GM18868 (cell line): ENCODE measurements around the gene ELK4.
"Not testable (repeated sequence)": the region's sequence is repeated elsewhere in the genome, so short reads cannot be mapped to it uniquely, and the experiment has no call there.

Source experiments
- ATAC-seq: cut with Tn5 transposase; IDR thresholded peaks from one replicate; pipeline ENCODE4 v1.9.1; 2021; ENCODE audit warnings: mild to moderate bottlenecking, moderate library complexity; ENCODE audit not compliant: unreplicated experiment

The ELK4 gene

DNA sequence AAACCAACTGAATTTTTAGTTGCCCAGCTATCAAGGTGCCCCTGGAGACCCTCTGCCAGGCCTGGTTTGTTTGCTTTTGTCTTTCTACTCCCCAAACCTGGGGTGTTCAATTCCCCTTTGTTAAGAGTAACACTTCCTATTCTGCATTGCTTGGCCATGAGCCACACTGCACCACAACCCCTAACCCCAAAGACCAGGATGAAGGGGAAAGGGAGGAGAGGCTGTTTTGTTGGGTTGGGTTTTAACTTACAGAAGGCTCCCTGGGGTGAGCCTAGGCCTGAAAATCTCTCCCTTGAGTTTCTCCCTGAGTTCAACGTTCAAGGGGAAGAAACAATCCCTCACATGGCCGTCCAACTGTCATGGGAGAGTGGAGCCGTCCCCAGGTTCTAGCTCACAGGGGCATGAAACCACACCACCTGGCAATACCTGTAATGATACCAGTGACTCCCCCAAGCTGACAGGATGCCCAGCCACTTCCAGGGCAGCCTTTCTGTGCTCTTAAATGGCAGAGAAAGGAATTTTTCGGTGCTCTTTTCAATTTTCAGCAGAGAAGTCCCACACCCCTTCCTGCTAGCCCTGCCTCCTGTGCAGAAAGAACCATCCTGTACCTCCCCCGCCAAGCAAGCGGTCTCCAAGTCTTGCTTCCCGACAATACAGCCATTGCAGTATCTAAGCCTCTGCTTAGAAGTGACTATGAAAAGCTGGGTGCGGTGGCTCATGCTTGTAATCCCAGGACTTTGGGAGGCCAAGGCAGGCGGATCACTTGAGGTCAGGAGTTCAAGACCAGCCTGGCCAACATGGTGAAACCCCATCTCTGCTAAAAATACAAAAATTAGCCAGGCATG lies 33.6 kb upstream of the ELK4 start:
- peak; percentile 36 for ATAC-seq

DNA sequence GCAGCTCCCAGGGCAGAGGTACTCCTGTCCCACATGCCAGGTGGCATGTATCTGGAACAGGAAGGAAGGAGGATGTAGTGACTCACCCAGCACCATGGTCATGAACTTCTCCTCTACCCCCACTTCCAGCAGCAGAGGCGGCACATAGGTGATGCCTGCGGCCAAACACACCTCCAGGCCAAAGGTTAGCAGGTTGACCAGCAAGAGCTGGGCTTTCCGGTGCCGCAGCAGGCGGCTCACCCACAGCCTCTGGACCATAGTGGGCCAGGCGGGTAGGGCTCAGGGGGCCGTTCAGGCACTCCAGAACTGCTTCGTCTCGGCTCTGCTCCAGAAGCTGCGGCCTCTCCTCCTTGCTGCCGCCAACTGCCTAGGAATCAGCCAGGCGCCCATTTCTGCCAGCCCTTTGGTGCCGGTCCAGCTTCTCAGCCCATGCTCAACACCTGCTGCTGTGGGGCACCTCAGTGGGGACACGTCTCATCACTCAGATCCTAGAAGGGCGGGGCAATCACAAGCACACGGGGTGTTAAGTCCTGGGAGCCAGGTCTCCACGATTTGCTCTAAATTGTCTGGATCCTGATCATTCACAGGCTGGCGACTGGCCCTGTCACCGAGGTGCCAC lies 32.7 kb upstream of the ELK4 start:
- no peak for ATAC-seq

DNA sequence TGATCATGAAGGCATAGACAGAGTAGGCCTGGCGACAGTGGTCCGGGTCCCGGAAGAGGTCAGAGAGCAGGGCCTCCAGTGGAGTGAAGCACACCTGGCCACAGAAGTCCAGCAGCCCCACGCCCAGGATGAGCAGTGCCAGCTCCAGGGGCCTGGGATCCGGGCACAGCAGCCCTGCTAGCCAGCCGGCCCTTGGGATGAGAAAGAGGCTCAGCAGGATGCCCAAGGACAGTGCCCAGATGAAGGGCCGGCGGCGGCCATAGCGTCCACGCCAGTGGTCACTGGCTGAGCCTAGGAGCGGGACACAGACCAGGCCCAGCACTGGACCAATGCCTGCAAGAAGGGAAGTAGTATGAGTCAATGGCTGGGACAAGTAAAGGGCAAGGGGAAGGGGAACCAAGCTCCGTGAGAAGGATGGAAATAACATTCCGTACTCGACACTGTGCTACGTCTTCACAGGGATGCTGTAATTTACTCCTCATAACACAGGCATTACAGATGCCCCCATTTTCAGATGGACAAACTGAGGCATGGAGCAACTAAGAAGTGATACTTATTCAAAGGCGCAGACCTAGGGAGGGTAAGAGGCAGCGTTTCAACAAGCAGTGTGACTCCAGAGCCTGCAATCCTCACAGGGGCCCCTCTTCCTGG lies 31.6 kb upstream of the ELK4 start:
- no peak for ATAC-seq

DNA sequence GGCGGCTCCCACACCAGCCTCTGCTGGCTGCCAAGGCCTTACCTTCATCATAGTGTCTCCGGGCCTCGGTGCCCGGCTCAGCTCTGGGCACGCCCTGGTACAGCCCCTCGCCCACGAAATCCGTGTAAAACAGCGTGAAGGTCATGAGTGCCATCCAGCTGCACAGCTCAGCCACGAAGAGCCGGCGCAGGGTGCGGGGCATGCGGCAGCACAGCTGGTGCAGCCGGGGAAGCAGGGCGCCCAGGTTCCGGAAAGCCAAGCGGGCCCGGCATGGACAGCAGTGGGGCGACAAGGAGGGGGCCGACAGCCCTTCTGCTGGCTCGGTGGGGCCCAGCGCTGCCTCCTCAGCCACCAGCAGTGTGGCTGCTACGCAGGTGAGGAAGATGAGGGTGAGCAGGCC lies 31.0 kb upstream of the ELK4 start:
- no peak for ATAC-seq

DNA sequence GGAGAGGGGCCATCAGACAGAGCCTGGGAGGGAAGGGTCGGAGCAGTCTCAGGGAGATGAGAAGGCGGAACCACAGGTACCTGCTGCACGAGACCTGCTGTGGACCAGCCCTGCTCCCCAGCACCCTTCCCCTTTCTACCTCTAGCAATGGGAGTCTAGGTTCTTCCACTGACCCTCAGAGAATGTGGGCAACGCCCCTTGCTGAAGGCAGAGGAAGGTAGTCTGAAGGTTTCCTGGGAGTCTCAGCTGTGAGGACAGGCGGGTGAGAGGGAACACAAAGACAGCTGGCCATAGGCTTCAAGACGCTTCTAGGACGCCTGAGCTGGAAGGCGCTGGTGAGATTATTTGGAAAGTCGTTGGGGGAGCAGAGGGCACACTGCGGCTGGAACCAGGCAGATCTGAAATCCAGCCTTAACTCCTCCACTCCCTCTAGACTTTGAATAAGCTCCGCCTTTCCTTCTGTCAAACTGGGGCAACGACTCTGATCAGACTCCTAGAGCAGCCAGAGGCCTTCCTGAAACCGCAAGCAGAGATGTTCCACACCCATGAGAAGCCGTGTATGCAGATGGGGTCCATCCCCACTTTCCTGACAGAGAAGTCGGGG lies 30.4 kb upstream of the ELK4 start:
- no peak for ATAC-seq

DNA sequence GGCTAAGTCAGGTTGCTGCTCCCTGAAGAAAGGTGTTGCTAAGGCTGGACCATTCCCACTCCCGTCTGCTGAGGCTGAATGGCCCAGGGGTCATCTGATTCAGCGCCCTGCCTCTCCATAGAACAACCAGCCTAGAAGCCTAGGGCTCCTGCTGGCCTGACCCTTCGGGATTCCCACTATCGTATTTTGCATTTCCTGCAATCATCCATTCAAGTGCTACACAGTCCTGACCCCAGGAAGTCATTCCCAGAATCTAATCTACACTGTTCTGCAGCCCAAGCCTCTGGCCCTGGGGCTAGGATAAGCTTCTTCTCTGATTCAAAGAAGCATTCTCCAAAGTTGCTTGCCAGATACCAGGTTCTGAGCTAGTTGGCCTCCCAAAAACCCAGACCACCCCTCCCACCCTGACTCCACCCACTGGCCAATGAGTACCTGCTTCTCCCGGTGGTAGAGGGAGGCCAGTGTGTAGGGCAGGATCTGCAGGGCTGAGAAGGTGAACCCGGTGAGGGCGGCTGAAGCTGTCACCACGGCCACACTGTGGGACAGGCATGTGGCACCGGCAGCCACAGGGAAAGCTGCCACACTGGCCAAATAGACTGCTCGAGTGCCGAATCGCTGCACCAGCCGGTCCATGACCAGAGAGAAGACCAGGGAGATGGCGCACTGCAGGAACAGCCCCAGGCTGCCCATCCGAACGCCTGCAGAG lies 29.8 kb upstream of the ELK4 start:
- no peak for ATAC-seq

DNA sequence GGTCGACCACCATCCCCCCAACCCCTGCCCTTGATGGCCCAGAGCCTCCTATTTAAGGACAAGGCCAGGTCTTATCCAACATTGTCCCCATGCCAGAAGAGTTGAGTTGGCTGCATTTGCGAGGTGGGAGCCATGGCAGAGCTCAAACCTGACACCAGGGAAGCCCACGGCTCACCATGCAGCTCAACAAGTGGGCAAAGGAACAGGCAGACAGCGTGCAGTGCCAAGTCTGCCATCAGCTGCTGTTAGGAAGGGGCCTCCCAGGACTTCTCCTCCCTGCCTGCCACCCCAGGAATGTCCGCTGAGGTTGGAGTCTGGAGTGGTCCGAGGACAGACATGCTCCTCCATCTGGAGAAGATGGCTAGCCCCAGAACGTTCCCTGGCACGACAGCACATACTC lies 28.6 kb upstream of the ELK4 start:
- no peak for ATAC-seq

DNA sequence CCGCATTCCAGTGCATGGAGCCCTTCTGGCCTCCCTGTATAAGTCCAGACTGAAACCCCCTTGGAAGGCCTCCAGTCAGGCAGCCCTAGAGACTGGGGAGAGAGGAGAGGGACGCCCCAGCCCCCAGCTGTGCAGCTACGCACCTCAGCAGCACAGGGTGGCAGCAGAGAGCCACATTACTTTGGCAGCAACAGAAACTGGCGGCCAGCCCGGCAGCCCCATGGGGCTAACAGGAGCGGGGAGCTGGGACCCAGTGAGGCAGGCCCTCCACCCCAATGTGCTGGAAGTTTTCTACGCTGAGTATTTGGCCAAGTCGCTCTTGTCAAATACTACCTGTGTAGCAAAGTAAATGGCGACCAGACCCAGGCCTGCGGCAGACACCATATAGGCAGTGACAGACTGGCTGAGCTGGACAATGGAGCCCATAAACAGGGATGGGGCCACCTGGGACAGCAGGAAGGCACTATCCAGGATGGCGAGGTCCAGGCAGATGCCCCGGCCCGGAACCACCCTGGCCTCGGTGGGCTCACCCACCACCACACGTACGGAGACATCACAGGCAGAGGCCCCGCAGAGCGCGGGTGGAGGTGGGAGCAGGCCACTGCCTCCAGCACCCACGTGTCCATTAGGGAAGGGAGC lies 27.3 kb upstream of the ELK4 start:
- peak; percentile 74 for ATAC-seq

DNA sequence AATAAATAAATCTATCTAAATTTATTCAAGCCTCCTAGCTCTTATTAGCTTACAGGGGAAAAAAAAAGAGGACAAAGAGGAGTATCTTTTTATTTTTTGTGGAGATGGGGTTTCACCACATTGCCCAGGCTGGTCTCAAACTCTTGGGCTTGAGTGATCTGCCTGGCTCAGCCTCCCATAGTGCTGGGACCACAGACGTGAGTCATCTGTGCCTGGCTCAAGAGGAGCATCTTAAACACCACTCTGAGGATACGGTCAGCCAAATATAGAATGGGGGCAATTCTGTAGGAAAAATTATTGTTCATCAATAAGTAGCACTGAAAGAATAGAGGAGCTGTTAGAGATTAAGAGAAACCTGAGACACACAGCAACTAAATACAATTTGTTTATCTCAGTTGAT lies 24.4 kb upstream of the ELK4 start:
- no peak for ATAC-seq

DNA sequence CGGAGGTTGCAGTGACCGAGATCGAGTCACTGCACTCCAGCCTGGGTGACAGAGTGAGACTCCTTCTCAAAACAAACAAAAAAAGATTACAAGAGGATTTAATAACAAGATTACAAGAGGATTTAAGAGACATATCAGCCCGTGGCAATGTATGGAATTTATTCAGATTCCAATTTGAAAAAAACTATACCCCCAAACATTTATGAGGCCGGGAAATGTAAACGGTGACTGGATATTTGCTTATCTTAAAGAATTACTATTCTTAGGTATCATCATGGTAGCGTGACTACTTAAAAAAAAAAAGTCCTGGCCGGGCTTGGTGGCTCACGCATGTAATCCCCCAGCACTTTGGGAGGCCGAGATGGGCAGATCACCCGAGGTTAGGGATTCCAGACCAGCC lies 21.2 kb upstream of the ELK4 start:
- ATAC-seq, result no peak

DNA sequence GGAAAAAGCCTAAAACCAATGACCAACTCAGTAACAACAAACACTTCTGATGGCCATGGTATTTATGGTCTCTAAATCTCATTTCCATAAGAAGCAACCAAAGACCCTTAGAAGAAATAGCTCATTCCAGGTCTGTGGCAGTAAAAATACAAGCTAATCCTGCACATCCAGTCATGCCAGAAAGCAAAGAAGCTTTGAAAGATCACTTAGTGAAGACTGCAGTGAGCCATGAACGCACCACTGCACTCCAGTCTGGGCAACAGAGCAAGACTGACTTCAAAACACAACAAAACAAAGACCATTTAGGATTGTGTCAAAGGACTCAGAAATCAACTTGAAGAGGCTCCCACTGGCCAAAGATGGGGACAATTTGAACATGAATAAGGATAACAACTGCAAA lies 18.4 kb upstream of the ELK4 start:
- no peak for ATAC-seq

DNA sequence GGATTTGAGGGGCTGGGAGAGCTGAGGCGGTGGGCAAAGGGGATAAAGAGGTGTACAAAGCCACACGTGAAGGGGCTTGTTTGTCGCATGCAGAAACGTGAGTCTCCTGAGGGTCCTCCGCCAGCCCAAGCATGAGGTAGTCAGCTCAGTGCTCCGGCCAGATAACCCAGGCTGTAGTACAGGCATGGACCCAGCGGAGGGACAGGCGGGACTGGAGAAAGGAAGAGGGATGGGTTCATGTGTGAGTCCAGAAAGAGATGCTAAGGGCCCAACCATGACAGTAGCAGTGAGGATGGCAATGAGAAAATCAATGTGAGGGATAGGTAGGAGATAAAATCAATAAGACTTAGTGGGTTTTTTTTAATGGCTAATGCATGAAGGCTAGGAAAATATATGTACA lies 13.7 kb upstream of the ELK4 start:
- no peak for ATAC-seq

DNA sequence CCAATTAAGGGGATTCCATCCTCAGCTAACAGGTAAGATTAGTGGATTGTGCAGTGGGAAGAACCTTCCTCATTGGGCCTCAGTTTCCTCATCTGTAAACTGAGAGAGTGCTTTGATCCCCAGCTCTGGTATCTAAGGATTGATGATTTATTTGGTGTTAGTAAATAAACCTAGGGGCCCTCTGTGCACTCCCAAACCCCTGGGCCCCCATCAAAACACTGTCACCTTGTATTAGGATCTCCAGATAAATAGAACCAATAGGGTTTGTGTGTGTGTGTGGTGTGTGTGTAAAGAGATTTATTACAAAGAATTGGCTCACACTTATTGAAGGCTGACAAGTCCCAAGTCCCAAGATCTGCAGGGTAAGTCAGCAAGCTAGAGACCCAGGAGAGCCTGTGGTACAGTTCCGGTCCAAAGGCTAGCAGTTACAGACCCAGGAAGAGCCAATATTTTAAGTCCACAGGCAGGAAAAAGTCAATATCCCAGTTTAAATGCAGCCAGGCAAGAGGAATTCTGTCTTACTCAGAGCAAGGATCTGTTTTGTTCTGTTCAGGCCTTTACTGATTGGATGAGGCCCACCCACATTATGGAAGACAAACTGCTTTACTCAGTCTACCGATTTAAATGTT lies 11.0 kb upstream of the ELK4 start:
- ATAC-seq, result no peak

DNA sequence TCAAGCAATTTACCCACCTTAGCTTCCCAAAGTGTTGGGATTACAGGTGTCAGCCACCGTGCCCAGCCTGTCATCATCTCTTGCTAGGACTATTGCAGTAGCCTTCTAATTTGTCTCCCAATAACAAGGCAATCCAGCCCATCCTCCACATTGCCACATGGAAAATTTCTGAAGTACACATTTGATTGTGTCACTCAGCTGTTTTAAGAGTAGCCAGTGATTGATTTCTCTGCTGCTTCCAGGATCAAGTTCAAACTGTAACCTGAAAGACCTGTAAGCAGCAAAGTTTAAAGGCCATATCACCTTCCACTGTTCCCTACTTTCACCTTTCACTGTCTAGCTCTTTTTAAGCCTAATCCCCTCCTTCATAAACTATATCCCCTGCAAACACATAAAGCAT lies 7.8 kb upstream of the ELK4 start:
- no peak for ATAC-seq

DNA sequence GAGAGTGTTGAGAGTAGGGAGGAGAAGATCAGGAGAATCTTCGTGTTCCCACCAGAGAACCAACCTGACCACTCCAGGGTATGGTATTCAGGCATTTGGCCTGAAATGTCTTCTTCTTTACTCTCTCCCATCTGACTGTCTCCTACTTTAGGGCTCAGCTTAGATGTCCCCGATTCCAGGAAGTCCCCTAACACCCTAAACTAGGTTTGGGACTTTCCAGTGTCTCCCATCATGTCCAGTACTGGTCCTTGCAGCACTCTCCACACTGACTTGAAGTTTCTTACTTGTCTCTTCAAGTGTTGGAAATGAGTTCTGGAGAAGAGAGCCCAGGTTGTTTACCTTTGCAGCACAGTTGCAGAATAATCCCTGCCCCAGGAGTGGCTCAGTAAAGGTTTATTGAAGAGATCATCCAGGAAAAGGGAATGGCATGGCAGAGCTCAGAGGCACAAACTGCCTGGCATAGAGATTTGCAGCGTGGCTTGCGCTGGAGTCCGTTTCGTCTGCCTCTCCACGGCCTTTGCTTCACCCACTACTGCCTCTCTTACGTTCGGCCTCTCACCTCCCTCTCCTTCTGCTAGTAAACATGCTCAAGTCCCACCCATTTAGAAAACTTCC lies 6.2 kb upstream of the ELK4 start:
- ATAC-seq, result no peak

DNA sequence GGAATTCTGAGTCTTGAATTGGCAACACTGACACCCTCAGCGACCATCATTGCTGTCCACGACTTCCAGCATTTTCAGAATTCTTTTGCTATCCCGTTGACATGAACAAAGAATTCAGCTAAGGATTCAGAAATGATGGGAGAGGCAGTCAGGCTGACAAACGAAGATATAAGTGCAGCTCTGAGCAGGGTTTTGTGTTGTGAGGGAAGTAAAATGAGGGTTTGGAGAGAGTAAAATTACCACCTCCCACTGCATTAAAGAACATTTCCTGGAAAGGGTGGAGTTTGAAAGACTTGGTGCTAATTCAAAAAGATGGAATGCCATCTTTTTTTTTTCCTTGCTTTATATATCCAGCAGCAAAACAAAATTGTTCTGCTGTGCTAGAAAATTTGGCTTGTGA lies 4.9 kb upstream of the ELK4 start:
- no peak for ATAC-seq

DNA sequence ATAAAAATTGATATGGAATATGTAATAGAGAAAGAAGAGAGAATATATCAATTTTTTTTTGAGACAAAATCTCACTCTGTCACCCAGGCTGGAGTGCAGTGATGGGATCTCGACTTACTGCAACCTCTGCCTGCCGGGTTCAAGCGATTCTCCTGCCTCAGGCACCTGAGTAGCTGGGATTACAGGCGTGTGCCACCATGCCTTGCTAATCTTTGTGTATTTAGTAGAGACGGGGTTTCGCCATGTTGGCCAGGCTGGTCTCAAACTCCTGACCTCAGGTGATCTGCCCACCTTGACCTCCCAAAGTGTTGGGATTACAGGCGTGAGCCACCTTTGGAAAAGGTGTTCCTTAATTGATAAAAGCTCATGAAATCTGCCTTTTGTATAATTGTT lies 4.3 kb upstream of the ELK4 start:
- not testable (repeated sequence) for ATAC-seq

DNA sequence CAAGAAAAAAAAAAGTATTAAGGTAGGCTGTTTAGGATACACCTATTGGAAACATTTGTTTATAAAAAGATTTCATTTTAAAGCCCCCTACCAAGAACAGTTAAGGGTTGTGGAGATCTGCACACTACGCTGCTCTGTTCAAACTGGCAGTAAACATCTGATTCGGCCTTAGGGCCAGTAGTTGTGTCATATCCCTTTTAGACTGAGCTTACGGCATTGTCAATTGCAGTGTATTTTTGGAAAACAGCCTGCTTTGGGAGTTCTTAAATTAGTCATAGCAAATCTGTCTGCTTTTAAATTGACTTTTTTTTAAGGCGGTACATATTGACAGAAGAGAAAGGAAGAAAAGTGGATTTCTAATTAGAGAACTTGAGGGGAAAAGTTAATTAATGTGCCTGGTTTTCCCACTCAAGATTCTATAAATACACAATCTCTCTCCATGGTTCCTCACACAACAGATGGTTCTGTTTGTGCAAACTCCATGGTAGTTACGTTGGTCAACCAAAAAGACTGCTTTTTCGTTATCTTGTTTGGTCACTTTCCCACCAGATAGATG lies 1.7 kb upstream of the ELK4 start:
- ATAC-seq, result no peak

DNA sequence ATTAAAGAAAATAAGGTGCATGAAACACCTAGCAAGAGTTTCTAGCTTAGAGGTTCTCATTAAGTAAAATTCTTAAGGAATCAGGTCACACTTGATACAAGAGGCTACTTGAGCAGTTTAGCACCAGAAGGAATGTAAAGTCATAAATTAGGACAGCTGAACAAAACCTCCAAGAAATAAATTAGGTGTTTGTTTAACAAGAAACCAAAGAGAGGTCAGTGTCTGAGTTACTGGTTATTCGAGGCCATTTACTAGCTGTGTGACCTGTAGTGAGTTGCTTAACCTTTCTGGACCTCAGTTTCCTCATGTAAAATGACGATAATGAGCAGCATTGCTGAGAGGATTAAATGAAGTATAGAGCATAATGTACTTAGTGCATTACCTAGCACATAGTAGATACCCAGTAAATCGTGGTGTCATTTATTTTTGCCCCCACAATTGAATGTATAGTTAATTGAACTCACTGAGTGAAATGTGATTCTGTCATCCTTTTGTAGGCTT lies 908 bp upstream of the ELK4 start:
- no peak for ATAC-seq
